GM08714 (cell line): Measurements from ENCODE around the gene AFF3.

ENCODE experiments used
- H3K4me3 ChIP-seq: fragments of 200-500 bp; sonication (Bioruptor generic); 2 replicates; pipeline ENCODE4 v1.5.1; 2014; ENCODE audit warnings: mild to moderate bottlenecking, low read length, inconsistent platforms
- ZNF274 ChIP-seq: IDR thresholded peaks from 2 replicates; pipeline ENCODE4 v1.6.1; 2012; ENCODE audit warnings: mild to moderate bottlenecking, low read depth, low read length

The AFF3 gene

GRCh38 chr2:100077935-100078334, 64.5 kb downstream of the AFF3 start:
- H3K4me3 ChIP-seq, result no peak overlapping the region
- TF ChIP-seq ZNF274, result no peak

DNA sequence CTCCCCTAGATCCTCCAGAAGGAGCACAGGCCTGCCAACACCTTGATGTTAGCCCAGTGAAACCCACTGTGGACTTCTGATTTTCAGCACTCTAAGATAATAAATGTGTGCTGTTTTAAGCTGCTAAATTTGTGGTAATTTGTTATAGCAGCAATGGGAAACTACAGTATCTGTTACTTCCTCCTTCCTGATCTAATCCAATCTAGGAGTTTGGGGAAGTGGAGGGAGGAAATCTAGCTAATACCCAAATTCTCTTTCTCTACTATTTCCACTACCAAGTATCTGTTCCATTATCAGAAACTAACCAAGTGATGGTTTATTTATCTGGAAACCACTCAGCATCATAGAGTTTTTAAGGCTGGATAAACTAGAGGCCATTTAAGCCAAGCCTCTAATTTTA, 64.9 kb downstream of the AFF3 start:
- no peak for TF ChIP-seq ZNF274
- no peak overlapping the region for H3K4me3 ChIP-seq

DNA sequence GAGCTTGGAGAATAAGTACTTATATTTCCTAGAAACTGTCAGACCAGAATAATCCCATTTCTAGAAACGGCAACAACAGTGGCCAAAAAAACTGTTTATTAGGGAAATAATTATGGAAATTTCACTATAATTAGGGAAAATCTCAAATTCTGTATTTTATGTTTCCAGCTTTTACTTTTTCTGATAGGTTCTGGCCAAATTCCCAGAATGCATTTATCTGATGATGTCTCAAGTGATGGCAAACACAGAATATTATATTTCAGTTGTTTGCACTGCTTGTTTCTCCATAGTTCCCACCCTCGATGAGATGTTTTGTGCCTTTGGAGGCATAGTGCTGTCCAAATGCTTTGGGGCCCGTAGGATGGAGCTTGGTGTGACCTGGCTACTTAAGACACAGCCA, 66.9 kb downstream of the AFF3 start:
- no peak for TF ChIP-seq ZNF274
- no peak overlapping the region for H3K4me3 ChIP-seq

DNA sequence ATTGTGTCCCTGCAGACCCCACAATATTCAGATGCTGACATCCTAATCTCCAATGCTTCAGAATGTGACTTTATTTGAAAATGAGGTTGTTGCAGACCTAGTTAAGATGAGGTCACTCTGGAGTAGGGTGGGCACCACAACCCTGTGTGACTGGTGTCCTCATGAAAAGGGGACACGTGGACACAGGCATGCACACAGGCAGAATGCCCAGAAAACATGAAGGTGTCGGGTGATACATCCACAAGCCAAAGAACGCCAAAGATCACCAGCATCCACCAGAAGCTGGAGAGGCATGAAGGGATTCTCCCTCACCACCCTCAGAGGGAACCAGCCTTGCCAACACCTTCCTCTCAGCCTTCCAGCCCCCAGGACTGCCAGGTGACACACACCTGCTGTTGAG, 69.3 kb downstream of the AFF3 start:
- H3K4me3 ChIP-seq, result no peak overlapping the region
- TF ChIP-seq ZNF274, result no peak

DNA sequence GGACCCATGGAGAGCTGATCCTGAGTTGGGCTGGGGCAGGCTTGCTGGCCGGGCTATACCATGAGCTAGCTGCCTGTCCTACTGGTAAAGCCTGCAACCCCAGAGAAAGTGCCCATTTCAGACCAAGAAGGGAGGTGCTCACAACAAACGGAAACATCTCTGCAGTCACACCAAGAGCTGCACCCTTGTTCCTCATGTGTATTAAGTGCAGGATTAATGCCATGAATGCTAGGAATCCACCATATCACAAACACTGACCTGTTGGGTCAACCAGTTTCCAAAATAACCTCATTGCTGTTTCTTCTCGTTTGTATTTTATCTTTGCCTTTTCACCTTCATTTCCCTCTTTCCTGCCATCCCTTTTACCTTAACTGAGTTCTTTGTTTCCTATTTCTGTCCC, 69.9 kb downstream of the AFF3 start:
- no peak overlapping the region for H3K4me3 ChIP-seq
- TF ChIP-seq ZNF274, result no peak

DNA sequence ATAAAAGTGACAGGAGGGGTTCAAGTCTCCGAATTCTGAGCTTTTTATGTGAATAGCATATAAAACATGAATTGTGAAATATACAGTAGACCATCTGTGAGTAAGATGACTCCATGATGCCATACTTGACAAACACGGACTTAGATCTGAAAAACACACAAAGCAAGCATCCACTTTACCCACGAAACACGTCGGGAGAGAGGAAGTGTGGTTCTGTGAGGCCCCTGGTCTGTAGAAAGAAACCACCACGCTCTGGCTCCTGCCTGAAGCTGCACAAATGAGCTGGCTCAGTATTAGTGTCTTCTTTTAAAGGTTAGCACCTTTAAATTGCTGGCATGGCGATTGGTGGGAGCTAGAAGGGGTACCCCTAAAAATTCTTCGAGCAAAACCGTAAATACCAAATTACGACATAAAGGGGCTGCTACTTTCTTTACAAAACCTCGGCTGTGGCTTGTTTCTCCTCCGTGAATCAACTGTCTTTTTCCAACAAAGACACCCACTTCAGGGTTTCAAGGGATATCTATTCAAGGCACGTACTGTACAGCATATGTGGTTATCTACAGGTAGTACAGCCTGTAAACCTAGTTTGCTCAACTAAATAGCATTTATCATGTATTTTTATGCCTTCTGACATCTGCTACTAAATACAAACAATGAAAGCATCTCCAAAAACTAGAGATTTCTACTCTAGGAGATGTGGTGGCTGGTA, 70.9 kb downstream of the AFF3 start:
- TF ChIP-seq ZNF274, result no peak
- H3K4me3 ChIP-seq, result no peak overlapping the region

- no peak overlapping the region for H3K4me3 ChIP-seq
- TF ChIP-seq ZNF274, result no peak
These were observed 72.3 kb downstream of the AFF3 start for GRCh38 chr2:100070078-100070477.

DNA sequence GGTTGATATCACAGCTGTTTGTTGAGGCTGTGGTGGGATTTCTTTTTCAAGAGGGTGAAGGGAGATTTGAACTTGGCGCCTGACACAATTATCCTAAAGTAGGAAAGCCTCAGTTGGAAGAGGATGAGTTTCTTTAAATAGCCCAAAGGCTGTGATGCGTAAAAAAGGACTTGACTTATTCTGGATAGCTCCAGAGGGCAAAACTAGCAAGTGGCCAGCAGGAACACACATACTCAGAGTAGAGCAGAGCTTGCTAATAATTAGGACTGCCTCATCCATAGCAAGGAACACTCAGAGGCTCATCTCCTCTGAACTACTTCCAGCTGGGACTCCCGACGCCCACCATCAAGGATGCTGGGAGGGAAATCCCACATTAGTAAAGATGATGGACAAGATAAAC, 74.0 kb downstream of the AFF3 start:
- no peak overlapping the region for H3K4me3 ChIP-seq
- TF ChIP-seq ZNF274, result no peak

- no peak overlapping the region for H3K4me3 ChIP-seq
- no peak for TF ChIP-seq ZNF274
These were observed 74.6 kb downstream of the AFF3 start for GRCh38 chr2:100067784-100068183.

DNA sequence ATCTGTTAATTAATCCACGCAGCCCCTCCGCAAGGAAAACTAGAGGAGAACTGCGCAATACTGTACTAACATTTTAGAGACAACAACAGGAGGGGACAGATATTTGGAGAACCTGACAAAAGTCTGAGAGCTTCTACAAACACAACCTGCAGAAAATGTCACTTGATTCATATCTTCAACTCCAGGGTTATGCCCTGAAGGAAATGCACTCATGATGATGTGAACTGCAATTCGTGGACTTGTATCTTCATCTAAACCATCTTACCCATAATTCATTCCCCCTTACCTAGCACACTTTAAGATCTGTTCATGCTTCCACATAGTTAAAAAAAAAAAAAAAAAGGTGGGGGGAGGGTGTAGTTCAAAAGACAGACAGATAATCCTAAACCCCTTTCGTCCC, 75.5 kb downstream of the AFF3 start:
- TF ChIP-seq ZNF274, result no peak
- H3K4me3 ChIP-seq, result no peak overlapping the region

DNA sequence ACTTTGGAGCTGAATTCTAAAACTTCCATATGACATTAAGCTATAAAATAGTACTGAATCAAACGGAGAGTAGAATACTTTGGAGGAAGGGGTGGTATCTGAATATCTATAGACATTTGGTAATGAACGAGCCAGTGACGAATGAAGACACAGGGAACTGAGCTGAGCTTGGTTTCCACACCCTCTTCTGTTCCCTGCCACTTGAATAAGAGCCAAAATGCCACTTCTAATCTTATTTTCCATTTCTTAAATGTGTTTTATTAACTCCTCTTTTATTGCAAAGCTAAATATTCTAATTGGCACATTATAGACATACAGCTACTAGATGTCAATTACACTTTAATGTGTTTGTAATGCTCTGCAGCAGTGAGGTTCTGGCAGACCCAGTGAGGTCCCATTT, 76.1 kb downstream of the AFF3 start:
- no peak for TF ChIP-seq ZNF274
- no peak overlapping the region for H3K4me3 ChIP-seq

DNA sequence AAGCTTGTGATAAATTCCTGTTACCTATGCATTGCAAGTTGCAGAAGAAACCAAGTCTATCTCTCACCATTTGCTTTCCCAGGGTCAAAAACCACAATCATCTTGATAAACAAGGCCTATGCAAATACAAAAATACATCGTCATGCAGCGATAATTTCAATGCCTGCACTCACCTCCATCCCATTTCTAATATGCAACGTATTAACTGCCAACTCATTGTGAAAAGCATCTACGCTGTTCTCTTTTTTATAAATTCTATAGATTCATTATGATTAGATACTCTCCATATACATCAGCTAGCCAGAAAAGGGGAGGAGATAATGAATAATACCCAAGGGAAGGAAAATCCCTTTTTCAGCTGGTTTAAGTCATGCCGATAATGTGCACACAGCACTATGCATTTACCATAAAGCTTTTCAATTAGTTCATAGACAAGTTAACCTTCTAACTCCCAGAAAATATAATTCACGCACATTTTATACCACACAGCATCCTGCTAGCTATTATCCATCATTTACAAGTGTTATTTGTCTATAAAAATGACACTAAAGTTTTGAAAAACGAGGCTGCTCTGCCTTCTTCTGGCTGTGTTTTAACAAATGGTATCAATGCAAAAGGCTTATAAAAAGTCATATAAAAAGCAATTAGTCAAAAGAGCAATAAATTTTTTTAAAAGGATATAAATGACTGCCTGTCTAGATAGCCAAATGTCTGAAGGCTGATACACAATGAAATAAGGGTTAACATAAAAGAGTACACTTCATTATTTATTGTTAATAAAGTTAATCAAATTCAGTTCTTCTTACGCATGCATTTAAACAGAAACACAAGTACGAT, 77.6 kb downstream of the AFF3 start:
- no peak for TF ChIP-seq ZNF274
- H3K4me3 ChIP-seq, result no peak overlapping the region

DNA sequence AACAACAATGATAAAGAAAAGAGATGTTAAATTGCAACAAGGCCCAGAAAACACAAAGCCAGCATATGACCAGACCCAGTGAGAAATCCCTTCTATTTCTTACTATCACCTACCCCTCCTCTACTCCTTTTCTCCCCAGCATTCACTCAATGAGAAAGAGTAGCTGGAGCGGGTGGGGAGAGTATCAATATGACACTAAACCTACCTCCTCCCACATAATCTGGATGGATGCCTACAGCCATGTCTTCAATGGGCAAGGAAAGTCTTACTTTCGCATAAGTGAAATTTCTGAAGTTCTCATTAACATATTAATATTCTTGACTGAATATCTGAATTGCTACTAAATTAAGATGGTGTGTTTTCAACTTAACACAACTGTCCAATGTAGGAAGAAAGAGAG, 78.2 kb downstream of the AFF3 start:
- no peak for TF ChIP-seq ZNF274
- no peak overlapping the region for H3K4me3 ChIP-seq

DNA sequence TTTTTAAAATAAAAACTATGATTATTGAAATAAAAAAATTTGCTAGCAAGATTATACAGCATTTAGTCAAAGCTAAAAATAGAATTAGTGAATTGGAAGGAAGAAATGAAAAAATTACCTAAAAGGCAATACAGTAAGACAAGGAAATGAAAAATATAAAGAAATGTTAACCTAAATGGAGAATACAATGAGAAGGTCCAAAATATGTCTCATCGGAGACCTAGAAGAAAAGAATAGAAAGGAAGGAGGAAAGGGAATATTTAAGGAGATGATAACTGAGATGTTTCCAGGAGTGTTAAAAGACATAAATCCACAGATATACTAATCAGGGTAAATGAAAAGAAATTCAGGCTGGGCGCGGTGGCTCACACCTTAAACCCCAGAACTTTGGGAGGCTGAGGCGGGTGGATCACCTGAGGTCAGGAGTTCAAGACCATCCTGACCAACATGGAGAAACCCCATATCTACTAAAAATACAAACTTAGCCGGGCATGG, 78.9 kb downstream of the AFF3 start:
- no peak for TF ChIP-seq ZNF274
- no peak overlapping the region for H3K4me3 ChIP-seq

DNA sequence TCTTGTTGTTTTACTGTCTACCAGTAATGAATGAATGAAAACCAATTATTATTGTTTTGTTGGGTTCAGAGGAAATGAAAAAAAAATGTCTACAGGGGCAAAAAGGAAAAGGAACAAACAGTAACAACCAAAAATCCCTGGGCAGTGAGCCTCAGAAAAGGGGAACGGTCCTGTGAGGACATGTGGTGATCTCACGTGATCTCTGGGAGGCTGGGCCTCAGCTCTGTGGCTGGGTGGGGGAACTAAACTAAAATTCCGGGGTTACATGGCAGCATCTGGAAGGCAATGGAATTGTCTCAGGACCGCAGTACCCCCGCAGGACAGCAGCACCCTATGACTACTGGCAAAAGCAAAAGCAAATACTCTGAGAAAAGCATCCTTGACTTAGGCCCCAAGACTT, 80.1 kb downstream of the AFF3 start:
- TF ChIP-seq ZNF274, result no peak
- no peak overlapping the region for H3K4me3 ChIP-seq
